Activated naive CD8-positive, alpha-beta T cell (primary cell): Measurements from ENCODE around the gene PPP2R5D.
"Not testable (repeated sequence)": the region's sequence is repeated elsewhere in the genome, so short reads cannot be mapped to it uniquely, and the experiment has no call there.

Experiments
- H3K27ac Mint-ChIP-seq: one replicate; pipeline ENCODE4 v1.8.0; 2021; ENCODE audit warnings: mixed read lengths
- H3K27me3 Mint-ChIP-seq: one replicate; pipeline ENCODE4 v1.8.0; 2021; ENCODE audit warnings: mixed read lengths
- H3K36me3 Mint-ChIP-seq: one replicate; pipeline ENCODE4 v1.8.0; 2021; ENCODE audit warnings: mixed read lengths
- H3K4me1 Mint-ChIP-seq: one replicate; pipeline ENCODE4 v1.8.0; 2021; ENCODE audit warnings: low read depth, mixed read lengths
- H3K4me3 Mint-ChIP-seq: one replicate; pipeline ENCODE4 v1.8.0; 2021; ENCODE audit warnings: mild to moderate bottlenecking, mixed read lengths
- H3K9me3 Mint-ChIP-seq: one replicate; pipeline ENCODE4 v1.8.0; 2021; ENCODE audit warnings: low read depth, mixed read lengths

The PPP2R5D gene

GRCh38 chr6:43020847-43021246 lies 36.5 kb downstream of the PPP2R5D start:
- Mint-ChIP-seq H3K4me3 (peak overlapping the region; percentile 82), H3K36me3 (peaks cover 4% of the 10 kb centered on the region), H3K27me3 (no peaks in the 10 kb centered on the region), H3K9me3 (no peaks in the 10 kb centered on the region), H3K4me1 (peaks cover 40% of the 10 kb centered on the region), H3K27ac (peak overlapping the region; percentile 86)

DNA sequence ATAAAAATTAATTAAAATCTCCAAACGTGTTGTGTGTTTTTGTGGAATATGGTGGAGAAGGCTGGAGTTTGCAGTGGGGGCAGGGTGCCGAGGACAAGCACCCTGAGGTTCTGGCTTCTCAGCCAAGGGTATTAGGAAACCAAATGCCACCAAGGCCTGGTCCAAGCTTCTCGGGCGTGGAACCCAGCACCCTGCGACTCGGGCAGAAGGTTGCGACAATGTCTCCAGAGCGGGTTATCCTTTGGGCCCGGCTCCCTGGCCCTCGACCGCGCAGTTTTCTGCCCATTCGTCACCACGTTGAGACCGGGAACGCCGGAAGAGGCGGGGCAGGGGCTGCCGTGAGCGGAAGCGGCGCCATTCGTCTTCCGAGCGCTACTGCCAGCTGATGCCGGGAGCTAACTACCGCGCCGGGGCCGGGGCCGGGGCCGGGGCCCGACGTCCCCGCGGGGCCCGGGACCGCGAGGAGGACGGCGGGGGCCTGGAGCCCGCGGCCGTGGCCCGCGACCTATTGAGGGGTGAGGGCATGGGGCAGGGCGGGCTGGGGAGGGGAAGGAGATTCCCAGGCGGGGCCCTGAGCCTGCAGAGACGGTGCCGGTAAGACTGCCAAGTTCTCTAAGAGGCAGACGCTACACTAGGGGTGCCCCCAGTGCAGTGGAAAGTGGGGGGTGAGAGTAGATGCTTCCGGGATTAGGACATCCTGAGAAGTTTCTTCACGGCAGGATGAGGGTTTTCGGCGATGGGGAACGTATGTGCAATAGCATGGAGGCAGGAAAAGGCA lies 37.1 kb downstream of the PPP2R5D start, which contains the start of gene RRP36:
Gene RRP36, plus strand, starts transcription at position 354 of the 778 bp plus-strand sequence. Its CDS starts 32 bp downstream, at position 386.
- no peaks in the 10 kb centered on the region for H3K9me3 Mint-ChIP-seq
- peaks cover 4% of the 10 kb centered on the region for H3K36me3 Mint-ChIP-seq
- H3K27me3 Mint-ChIP-seq: no peaks in the 10 kb centered on the region
- peaks cover 34% of the 10 kb centered on the region for H3K4me1 Mint-ChIP-seq
- H3K4me3 Mint-ChIP-seq: peak within 1 kb of the TSS; percentile 98
- peak within 1 kb of the TSS; percentile 95 for H3K27ac Mint-ChIP-seq

- Mint-ChIP-seq H3K27ac (peak overlapping the region; percentile 88), H3K9me3 (no peaks in the 10 kb centered on the region), H3K27me3 (no peaks in the 10 kb centered on the region), H3K4me3 (peak overlapping the region; percentile 67), H3K36me3 (peaks cover 2% of the 10 kb centered on the region), H3K4me1 (peaks cover 24% of the 10 kb centered on the region)
These were observed 40.1 kb downstream of the PPP2R5D start for GRCh38 chr6:43024436-43024835.

DNA sequence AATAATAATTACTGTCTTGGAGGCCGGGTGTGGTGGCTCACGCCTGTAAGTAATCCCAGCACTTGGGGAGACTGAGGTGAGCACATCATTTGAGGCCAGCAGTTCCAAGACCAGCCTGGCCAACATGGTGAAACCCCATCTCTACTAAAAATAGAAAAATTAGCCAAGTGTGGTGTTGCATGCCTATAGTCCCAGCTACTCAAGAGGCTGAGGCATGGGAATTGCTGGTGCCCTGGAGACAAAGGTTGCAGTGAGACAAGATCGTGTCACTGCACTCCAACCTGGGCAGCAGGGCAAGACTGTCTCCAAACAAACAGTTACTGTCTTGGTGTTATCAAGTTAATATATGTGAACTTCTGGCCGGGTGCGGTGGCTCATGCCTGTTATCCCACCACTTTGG lies 42.0 kb downstream of the PPP2R5D start:
- no peak overlapping the region for H3K4me3 Mint-ChIP-seq
- peaks cover 2% of the 10 kb centered on the region for H3K36me3 Mint-ChIP-seq
- peaks cover 21% of the 10 kb centered on the region for H3K4me1 Mint-ChIP-seq
- no peaks in the 10 kb centered on the region for H3K9me3 Mint-ChIP-seq
- H3K27me3 Mint-ChIP-seq: no peaks in the 10 kb centered on the region
- no peak overlapping the region for H3K27ac Mint-ChIP-seq

- no peaks in the 10 kb centered on the region for H3K9me3 Mint-ChIP-seq
- H3K36me3 Mint-ChIP-seq: peaks cover 2% of the 10 kb centered on the region
- H3K4me1 Mint-ChIP-seq: peaks cover 12% of the 10 kb centered on the region
These were observed 44.8 kb downstream of the PPP2R5D start for GRCh38 chr6:43029120-43029519.

GRCh38 chr6:43032326-43032725 lies 48.0 kb downstream of the PPP2R5D start:
- Mint-ChIP-seq H3K4me1 (peaks cover 5% of the 10 kb centered on the region), H3K9me3 (no peaks in the 10 kb centered on the region), H3K27me3 (no peaks in the 10 kb centered on the region), H3K27ac (no peak overlapping the region), H3K4me3 (no peak overlapping the region), H3K36me3 (peaks cover 2% of the 10 kb centered on the region)

More at GRCh38 chr6:43029120-43029519, 44.8 kb downstream of the PPP2R5D start:
- Mint-ChIP-seq H3K27me3 (no peaks in the 10 kb centered on the region), H3K4me3 (no peak overlapping the region), H3K27ac (no peak overlapping the region)

DNA sequence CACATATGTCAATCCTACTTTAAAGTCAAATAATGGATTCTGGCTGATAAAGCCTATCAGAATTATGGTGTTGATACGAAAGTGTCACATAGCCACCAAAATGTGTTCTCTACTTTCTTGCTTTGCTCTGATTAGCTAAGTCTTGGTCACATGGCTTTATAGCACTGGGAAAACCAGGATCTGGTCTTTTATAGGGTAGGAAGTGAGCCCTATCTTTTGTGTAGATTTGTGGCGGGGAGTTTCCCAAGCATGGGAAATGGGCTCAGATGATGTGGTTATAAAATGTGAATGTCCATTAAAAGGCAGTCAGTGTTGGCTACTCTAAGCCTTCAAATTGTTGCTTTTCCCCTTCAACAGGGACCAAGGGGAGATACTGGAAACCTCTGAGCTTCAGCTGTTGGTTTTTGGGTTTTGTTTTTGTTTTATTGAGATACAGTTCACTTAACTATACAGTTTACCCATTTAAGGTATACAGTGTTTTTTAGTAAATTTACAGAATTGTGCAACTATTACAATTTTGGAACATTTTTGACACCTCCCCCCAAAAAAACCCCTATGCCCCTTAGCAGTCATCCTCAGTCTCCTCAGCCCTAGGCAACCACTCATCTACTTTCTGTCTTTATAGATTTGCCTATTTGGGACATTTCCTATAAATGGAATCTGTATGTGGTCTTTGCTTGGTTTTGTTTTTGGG lies 49.3 kb downstream of the PPP2R5D start:
- Mint-ChIP-seq H3K36me3 (no peaks in the 10 kb centered on the region), H3K4me3 (no peak overlapping the region), H3K27ac (peak overlapping the region; percentile 18), H3K9me3 (no peaks in the 10 kb centered on the region), H3K4me1 (peaks cover 5% of the 10 kb centered on the region), H3K27me3 (no peaks in the 10 kb centered on the region)

DNA sequence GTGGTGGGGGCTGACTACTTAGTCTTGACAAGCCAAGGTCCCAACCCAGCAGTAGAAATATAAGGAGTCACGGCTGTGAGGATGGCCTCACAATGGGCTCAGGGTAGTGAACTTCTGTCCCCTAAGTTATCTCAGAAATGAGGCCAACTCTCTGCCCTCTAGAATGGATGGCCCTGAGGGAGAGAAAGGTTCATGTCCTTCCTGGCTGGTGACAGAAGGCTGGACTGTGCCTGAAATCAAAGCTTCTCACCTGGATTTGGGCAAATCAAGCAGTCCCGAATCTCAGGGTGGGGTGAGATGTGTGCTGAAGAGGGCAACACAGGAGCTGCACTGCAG lies 49.8 kb downstream of the PPP2R5D start:
- no peaks in the 10 kb centered on the region for H3K27me3 Mint-ChIP-seq
- H3K4me1 Mint-ChIP-seq: peaks cover 5% of the 10 kb centered on the region
- H3K27ac Mint-ChIP-seq: no peak overlapping the region
- no peak overlapping the region for H3K4me3 Mint-ChIP-seq
- no peaks in the 10 kb centered on the region for H3K36me3 Mint-ChIP-seq
- H3K9me3 Mint-ChIP-seq: no peaks in the 10 kb centered on the region

GRCh38 chr6:43035495-43036194 lies 51.3 kb downstream of the PPP2R5D start:
- no peak overlapping the region for H3K4me3 Mint-ChIP-seq
- no peaks in the 10 kb centered on the region for H3K27me3 Mint-ChIP-seq
- no peaks in the 10 kb centered on the region for H3K9me3 Mint-ChIP-seq
- peaks cover 5% of the 10 kb centered on the region for H3K4me1 Mint-ChIP-seq
- H3K27ac Mint-ChIP-seq: no peak overlapping the region
- H3K36me3 Mint-ChIP-seq: no peaks in the 10 kb centered on the region

- Mint-ChIP-seq H3K27me3 (no peaks in the 10 kb centered on the region), H3K36me3 (no peaks in the 10 kb centered on the region), H3K4me3 (no peak overlapping the region)
These were observed 52.3 kb downstream of the PPP2R5D start for GRCh38 chr6:43036712-43037111.

GRCh38 chr6:43037197-43037596 lies 52.8 kb downstream of the PPP2R5D start:
- peaks cover 5% of the 10 kb centered on the region for H3K4me1 Mint-ChIP-seq
- no peak overlapping the region for H3K4me3 Mint-ChIP-seq
- no peaks in the 10 kb centered on the region for H3K36me3 Mint-ChIP-seq
- H3K27me3 Mint-ChIP-seq: no peaks in the 10 kb centered on the region
- no peaks in the 10 kb centered on the region for H3K9me3 Mint-ChIP-seq
- H3K27ac Mint-ChIP-seq: no peak overlapping the region

More at GRCh38 chr6:43036712-43037111, 52.3 kb downstream of the PPP2R5D start:
- Mint-ChIP-seq H3K9me3 (no peaks in the 10 kb centered on the region), H3K27ac (no peak overlapping the region), H3K4me1 (peaks cover 5% of the 10 kb centered on the region)

DNA sequence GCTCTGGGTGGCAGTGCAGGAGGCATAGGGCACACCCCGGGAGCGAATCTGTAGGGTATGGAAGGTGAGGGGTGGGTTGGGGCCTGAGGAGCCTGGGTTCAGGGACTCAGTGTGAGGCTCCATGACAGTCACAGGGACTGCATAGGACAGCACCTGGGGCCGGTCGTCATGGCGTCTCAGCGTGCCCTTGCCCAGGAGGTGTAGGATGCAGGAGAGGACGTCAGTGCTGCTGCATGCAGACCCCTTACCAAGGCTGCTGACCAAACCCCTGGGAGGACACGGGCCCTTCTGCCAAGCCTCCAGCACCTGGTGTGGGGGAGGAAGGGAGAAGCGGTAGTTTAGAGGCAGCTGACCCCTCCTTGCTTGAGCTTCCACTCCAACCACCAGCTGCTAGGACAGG lies 53.3 kb downstream of the PPP2R5D start:
- Mint-ChIP-seq H3K4me1 (peaks cover 5% of the 10 kb centered on the region), H3K27me3 (no peaks in the 10 kb centered on the region), H3K27ac (no peak overlapping the region), H3K4me3 (no peak overlapping the region), H3K9me3 (no peaks in the 10 kb centered on the region), H3K36me3 (no peaks in the 10 kb centered on the region)

DNA sequence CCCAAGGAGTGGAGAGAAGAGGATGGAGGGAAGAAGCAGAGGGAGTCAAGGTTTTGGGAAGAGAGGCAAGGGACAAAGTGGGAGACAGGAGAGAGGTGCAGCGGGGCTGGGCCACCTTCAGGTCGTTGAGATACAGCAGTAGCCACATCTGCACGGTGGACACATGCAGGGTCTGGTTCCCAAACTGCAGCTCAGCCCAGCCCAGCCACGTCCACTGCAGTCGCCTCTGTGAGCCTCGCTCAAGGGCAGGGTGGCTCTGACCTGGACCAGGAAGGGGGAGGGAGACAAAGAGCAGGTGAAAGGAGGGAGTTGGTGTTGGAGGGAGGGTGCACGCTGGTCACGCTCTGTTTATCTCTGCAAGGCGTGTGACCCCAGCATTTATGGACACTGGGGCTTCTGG lies 54.4 kb downstream of the PPP2R5D start:
- H3K27ac Mint-ChIP-seq: no peak overlapping the region
- H3K4me1 Mint-ChIP-seq: no peaks in the 10 kb centered on the region
- H3K27me3 Mint-ChIP-seq: no peaks in the 10 kb centered on the region
- no peak overlapping the region for H3K4me3 Mint-ChIP-seq
- no peaks in the 10 kb centered on the region for H3K9me3 Mint-ChIP-seq
- H3K36me3 Mint-ChIP-seq: no peaks in the 10 kb centered on the region

GRCh38 chr6:43040542-43041257 lies 56.3 kb downstream of the PPP2R5D start:
- Mint-ChIP-seq H3K36me3 (no peaks in the 10 kb centered on the region), H3K9me3 (no peaks in the 10 kb centered on the region), H3K27ac (no peak overlapping the region), H3K4me3 (no peak overlapping the region), H3K27me3 (no peaks in the 10 kb centered on the region), H3K4me1 (no peaks in the 10 kb centered on the region)

DNA sequence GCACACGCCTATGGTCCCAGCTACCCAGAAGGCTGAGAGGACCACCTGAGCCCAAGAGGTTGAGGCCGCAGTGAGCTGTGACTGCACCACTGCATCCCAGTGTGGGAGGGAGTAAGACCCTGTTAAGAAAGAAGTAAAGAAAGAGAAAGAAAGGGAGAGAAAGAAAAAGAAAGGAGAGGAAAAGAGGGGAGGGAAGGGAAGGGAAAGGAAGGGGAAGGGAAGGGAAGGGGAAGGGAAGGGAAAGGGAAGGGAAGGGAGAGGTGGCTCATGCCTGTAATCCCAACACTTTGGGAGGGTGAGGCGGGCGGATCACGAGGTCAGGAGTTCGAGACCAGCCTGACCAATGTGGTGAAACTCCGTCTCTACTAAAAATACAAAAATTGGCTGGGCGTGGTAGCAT lies 57.1 kb downstream of the PPP2R5D start:
- not testable (repeated sequence) for H3K9me3 Mint-ChIP-seq, H3K4me1 Mint-ChIP-seq, H3K36me3 Mint-ChIP-seq, H3K27ac Mint-ChIP-seq, H3K27me3 Mint-ChIP-seq, H3K4me3 Mint-ChIP-seq
